HTERT RPE-1 (cell line): Measurements from ENCODE around the gene ARSG.

Experiments
- in situ Hi-C: fragments of 300-500 bp; cut with MboI; formaldehyde crosslinking; loops from 4 replicates; pipeline ENCODE4 v1.14.3; 2020; ENCODE audit warnings: low sequenced_read_pairs

ARSG gene

GRCh38 chr17:68290955-68291835 lies at the start of gene ARSG, which contains the start of gene SLC16A6:
TSS of gene ARSG (plus strand) at chr17:68291495. CDS start at chr17:68307494, 15,999 bp downstream.
TSS of gene SLC16A6 (minus strand) at chr17:68291127. CDS start at chr17:68278320, 12,807 bp downstream.
- in situ Hi-C loops: no loop called here

GRCh38 chr17:68246271-68247028 lies 44.8 kb upstream of the ARSG start:
- in situ Hi-C loops: no loop called here

- in situ Hi-C loops: no loop called here
These were observed 43.7 kb upstream of the ARSG start, which contains the start of gene AMZ2 for GRCh38 chr17:68247445-68248198. TSS of gene AMZ2 (plus strand) at chr17:68248043. CDS start at chr17:68250188, 2,145 bp downstream.

- in situ Hi-C loops: no loop called here
These were observed 43.0 kb upstream of the ARSG start for GRCh38 chr17:68248199-68248825.

GRCh38 chr17:68248891-68249290 lies 42.4 kb upstream of the ARSG start:
- in situ Hi-C loops: no loop called here

GRCh38 chr17:68249354-68249765 lies 41.9 kb upstream of the ARSG start:
- in situ Hi-C loops: no loop called here

- in situ Hi-C loops: loop anchor here (25.0 kb wide), 1 partner anchor 184 kb away; no protein-coding TSS in a partner anchor
These were observed 37.9 kb upstream of the ARSG start for GRCh38 chr17:68253426-68253825.

- in situ Hi-C loops: loop anchor here (25.0 kb wide), 1 partner anchor 182 kb away; no protein-coding TSS in a partner anchor
These were observed 36.1 kb upstream of the ARSG start for GRCh38 chr17:68255151-68255550.

- in situ Hi-C loops: loop anchor here (25.0 kb wide), 1 partner anchor 181 kb away; no protein-coding TSS in a partner anchor
These were observed 35.4 kb upstream of the ARSG start for GRCh38 chr17:68255731-68256538.

GRCh38 chr17:68256701-68257100 lies 34.6 kb upstream of the ARSG start:
- in situ Hi-C loops: loop anchor here (25.0 kb wide), 1 partner anchor 181 kb away; no protein-coding TSS in a partner anchor

GRCh38 chr17:68257934-68258333 lies 33.4 kb upstream of the ARSG start:
- in situ Hi-C loops: loop anchor here (25.0 kb wide), 1 partner anchor 179 kb away; no protein-coding TSS in a partner anchor

GRCh38 chr17:68258890-68259647 lies 32.2 kb upstream of the ARSG start:
- in situ Hi-C loops: loop anchor here (25.0 kb wide), 1 partner anchor 178 kb away; no protein-coding TSS in a partner anchor

GRCh38 chr17:68259648-68259951 lies 31.7 kb upstream of the ARSG start:
- in situ Hi-C loops: loop anchor here (25.0 kb wide), 1 partner anchor 178 kb away; no protein-coding TSS in a partner anchor

- in situ Hi-C loops: loop anchor here (25.0 kb wide), 1 partner anchor 177 kb away; no protein-coding TSS in a partner anchor
These were observed 31.1 kb upstream of the ARSG start for GRCh38 chr17:68260051-68260762.

GRCh38 chr17:68262467-68262866 lies 28.8 kb upstream of the ARSG start:
- in situ Hi-C loops: loop anchor here (25.0 kb wide), 1 partner anchor 175 kb away; no protein-coding TSS in a partner anchor

- in situ Hi-C loops: loop anchor here (25.0 kb wide), 1 partner anchor 174 kb away; no protein-coding TSS in a partner anchor
These were observed 28.1 kb upstream of the ARSG start for GRCh38 chr17:68263101-68263681.

- in situ Hi-C loops: loop anchor here (25.0 kb wide), 1 partner anchor 171 kb away; no protein-coding TSS in a partner anchor
These were observed 25.5 kb upstream of the ARSG start for GRCh38 chr17:68265833-68266232.
